Osteocyte (in vitro differentiated cells): ENCODE results near the gene TIGIT. TPM values are rescaled to one million over a fixed set of nuclear protein-coding genes. Genes with fewer than 3 reads are reported as not detected.

Source experiments
- DNase-seq: peaks from one replicate; pipeline ENCODE4 v3.0.0; 2021; ENCODE audit warnings: mixed read lengths; ENCODE audit not compliant: unreplicated experiment; ENCODE audit errors: extremely low spot score
- H3K27ac Mint-ChIP-seq: one replicate; pipeline ENCODE4 v1.8.0; 2021; ENCODE audit warnings: mild to moderate bottlenecking, mixed read lengths; ENCODE audit not compliant: unreplicated experiment
- H3K27me3 Mint-ChIP-seq: one replicate; pipeline ENCODE4 v1.8.0; 2021; ENCODE audit warnings: mixed read lengths; ENCODE audit not compliant: unreplicated experiment
- H3K36me3 Mint-ChIP-seq: one replicate; pipeline ENCODE4 v1.8.0; 2021; ENCODE audit warnings: mixed read lengths; ENCODE audit not compliant: unreplicated experiment
- H3K4me1 Mint-ChIP-seq: one replicate; pipeline ENCODE4 v1.8.0; 2021; ENCODE audit warnings: mixed read lengths; ENCODE audit not compliant: unreplicated experiment
- H3K4me3 Mint-ChIP-seq: one replicate; pipeline ENCODE4 v1.8.0; 2021; ENCODE audit warnings: mild to moderate bottlenecking, moderate library complexity, mixed read lengths; ENCODE audit not compliant: unreplicated experiment
- H3K9me3 Mint-ChIP-seq: one replicate; pipeline ENCODE4 v1.8.0; 2021; ENCODE audit warnings: mixed read lengths; ENCODE audit not compliant: unreplicated experiment
- total RNA-seq: library from RNA; stranded (reverse); gene quantifications from 2 replicates; pipeline ENCODE4 v1.2.1, GENCODE V29; 2021
- TF ChIP-seq, protein P1 (sequence below): fragments of 200-600 bp; sonication (generic); IDR thresholded peaks from 2 replicates; pipeline ENCODE4 v1.5.0; 2021; ENCODE audit warnings: antibody characterized with exemption, mild to moderate bottlenecking, moderate library complexity

TIGIT gene
- total RNA-seq, 1 donor from 2014 or later: not detected

DNA sequence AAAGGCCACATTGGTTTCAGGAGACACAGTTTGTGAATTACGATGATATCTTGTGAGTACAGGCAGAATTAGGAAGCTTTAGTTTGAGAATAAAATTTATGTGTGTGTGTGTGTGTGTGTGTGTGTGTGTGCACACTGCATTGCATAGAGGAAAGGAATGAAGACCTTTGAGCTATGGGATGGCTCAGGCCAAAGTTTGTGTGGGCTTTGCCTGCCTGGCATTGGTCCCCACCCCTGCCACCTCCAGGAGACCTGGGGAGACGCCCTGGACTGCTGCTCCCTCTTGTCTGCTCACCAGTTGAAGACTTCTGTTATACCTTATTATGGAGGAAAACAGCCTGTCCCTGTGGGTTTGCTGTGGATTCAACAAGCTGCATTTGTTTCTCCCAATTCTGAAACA is 37.2 kb downstream of the TIGIT start:
- H3K9me3 Mint-ChIP-seq: peaks cover 12% of the 10 kb centered on the region
- H3K4me3 Mint-ChIP-seq: no peak overlapping the region
- H3K27me3 Mint-ChIP-seq: peaks cover 3% of the 10 kb centered on the region
- TF ChIP-seq, protein P1, sequence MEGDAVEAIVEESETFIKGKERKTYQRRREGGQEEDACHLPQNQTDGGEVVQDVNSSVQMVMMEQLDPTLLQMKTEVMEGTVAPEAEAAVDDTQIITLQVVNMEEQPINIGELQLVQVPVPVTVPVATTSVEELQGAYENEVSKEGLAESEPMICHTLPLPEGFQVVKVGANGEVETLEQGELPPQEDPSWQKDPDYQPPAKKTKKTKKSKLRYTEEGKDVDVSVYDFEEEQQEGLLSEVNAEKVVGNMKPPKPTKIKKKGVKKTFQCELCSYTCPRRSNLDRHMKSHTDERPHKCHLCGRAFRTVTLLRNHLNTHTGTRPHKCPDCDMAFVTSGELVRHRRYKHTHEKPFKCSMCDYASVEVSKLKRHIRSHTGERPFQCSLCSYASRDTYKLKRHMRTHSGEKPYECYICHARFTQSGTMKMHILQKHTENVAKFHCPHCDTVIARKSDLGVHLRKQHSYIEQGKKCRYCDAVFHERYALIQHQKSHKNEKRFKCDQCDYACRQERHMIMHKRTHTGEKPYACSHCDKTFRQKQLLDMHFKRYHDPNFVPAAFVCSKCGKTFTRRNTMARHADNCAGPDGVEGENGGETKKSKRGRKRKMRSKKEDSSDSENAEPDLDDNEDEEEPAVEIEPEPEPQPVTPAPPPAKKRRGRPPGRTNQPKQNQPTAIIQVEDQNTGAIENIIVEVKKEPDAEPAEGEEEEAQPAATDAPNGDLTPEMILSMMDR: no peak
- H3K4me1 Mint-ChIP-seq: no peaks in the 10 kb centered on the region
- DNase-seq: no peak
- H3K36me3 Mint-ChIP-seq: peaks cover 22% of the 10 kb centered on the region
- H3K27ac Mint-ChIP-seq: no peak overlapping the region

DNA sequence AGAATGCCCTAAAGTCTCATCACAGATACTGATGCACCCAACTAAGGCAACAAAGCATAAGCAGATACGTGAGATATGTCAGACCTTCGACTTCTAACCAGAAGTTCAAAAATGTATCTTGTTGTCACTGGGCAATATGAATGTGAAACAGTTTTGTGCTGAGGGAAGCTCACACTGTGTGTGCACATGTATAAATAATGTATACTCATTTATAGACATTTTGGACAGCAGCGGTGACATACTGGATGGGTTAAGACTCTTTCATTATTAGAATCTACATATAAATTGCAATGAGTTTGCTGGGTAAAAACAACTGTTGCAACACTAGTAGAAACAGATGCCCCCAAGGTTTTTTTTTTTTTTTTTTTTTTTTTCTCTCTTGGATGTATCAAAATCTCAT is 37.9 kb downstream of the TIGIT start:
- Mint-ChIP-seq H3K27ac (no peak overlapping the region), H3K4me1 (no peaks in the 10 kb centered on the region), H3K4me3 (no peak overlapping the region), H3K9me3 (peaks cover 12% of the 10 kb centered on the region), H3K27me3 (peaks cover 3% of the 10 kb centered on the region), H3K36me3 (peaks cover 22% of the 10 kb centered on the region)
- TF ChIP-seq, protein P1: no peak
- no peak for DNase-seq

DNA sequence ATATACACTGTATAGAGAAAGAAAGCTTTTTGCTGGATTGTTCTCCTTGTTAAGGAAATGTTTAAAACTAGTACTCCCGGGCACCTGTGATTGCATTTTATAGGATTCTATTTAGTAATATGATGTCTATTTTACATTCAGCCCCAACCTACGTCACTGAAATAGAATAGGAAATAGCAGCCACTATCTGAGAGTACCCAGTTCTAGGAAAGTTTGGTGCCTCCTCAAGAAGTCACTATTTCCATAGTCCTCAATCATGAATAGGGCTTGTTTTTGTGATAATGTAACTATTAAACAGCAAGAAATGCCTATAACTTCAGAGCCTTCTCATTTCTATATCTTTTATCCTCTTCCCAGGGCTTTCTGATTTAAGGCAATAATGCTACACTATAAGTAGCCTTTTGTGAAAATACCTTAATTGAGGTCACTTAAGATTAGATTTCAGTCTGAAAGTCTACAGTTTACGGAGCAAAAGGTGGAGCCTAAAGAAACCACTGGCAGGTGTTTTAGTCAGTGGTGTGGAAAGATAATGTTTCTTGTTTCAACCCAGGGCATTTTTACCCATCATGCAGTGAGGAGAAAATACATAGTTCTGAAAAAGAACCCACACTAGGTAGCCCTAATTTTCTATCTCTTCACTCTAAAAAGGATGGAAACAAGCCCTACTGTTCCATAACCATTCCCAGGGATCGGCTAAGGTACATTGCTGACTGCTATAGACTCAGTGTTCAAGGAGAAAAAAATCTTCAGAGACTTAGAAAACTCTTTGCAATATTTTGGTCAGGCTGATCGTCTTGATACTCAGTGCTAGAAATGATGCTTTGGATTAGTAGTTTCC is 38.7 kb downstream of the TIGIT start:
- H3K9me3 Mint-ChIP-seq: peaks cover 12% of the 10 kb centered on the region
- DNase-seq: no peak
- no peaks in the 10 kb centered on the region for H3K4me1 Mint-ChIP-seq
- H3K36me3 Mint-ChIP-seq: peaks cover 22% of the 10 kb centered on the region
- TF ChIP-seq, protein P1: no peak
- H3K4me3 Mint-ChIP-seq: no peak overlapping the region
- no peak overlapping the region for H3K27ac Mint-ChIP-seq
- H3K27me3 Mint-ChIP-seq: peaks cover 3% of the 10 kb centered on the region

DNA sequence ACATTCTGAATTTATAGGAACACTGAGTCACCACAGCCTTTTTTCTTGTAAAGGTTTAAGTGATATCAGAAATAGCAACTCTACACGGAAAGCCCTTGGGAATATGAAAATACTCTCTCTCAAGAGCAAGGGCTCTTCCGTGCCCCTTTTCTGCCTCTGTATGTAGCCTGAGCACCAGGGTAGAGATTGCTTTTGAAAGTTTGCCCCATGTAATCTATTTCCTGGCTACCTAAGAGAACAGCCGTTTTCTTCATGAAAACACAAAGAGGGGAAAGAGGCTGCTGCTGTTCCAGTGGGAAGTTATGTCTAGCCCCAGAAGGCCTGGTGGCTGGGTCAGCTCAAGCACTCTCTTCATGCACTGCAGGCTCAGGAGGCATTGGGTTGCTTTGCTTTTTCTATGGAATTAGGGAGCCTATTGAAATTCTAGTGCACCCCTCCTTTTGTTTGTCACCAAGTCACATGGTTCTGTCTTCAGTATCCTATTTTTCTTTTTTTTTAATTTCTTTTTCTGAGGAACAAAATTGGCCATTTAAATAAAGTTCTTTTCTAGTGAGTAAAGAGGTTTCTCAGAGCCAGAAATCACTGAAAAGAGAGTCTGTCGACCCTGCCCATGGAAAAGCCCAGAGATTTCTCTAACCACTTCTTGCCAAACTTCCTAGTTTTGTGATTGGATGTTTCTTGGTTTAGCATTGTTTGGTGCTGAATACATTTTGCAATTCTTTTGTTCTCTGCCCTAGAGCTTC is 39.5 kb downstream of the TIGIT start:
- TF ChIP-seq, protein P1: no peak
- Mint-ChIP-seq H3K4me3 (no peak overlapping the region), H3K36me3 (peaks cover 22% of the 10 kb centered on the region), H3K4me1 (no peaks in the 10 kb centered on the region), H3K27me3 (peaks cover 3% of the 10 kb centered on the region), H3K27ac (no peak overlapping the region), H3K9me3 (peaks cover 12% of the 10 kb centered on the region)
- no peak for DNase-seq

DNA sequence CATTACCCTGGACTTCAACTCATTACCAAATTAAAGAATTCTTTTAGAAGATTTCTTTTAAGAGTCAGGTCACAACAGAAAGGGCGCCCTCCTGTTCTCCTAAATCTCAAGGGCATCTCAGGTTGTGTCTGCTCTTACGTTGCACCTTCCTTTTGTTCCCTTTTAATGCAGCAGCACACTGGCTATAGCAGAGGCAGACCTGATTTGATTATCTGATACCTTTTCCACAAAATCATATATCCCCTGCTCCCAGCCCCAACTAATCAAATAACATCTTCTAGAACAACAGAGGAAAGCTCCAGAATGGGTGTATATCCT is 40.1 kb downstream of the TIGIT start:
- Mint-ChIP-seq H3K4me3 (no peak overlapping the region), H3K36me3 (peaks cover 20% of the 10 kb centered on the region), H3K27me3 (peaks cover 3% of the 10 kb centered on the region), H3K4me1 (no peaks in the 10 kb centered on the region), H3K27ac (no peak overlapping the region), H3K9me3 (peaks cover 12% of the 10 kb centered on the region)
- TF ChIP-seq, protein P1: no peak
- no peak for DNase-seq
